Lower lobe of right lung (tissue), 2 donors: ENCODE data around the gene LMAN2. TPM values are rescaled to one million over a fixed set of nuclear protein-coding genes. Genes with fewer than 3 reads are reported as not detected.
A peak's percentile ranks its signal among the peaks of the same experiment; 100 is the strongest.

Experiments
- ATAC-seq, 2 donors: fragments of 200-7000 bp; cut with Tn5 transposase; one replicate each; pipeline ENCODE4 v1.9.1; 2020 to 2022; ENCODE audit warnings: mild to moderate bottlenecking in 2 of 2, moderate library complexity in 2 of 2
- DNase-seq: peaks from one replicate; pipeline ENCODE4 v3.0.0-alpha.2; 2020
- H3K27ac ChIP-seq: fragments of 200-600 bp; one replicate; pipeline ENCODE4 v1.8.0; 2022
- H3K27me3 ChIP-seq: fragments of 200-600 bp; one replicate; pipeline ENCODE4 v1.8.0; 2022; ENCODE audit warnings: low read depth
- H3K36me3 ChIP-seq: fragments of 200-600 bp; one replicate; pipeline ENCODE4 v1.8.0; 2022; ENCODE audit warnings: mild to moderate bottlenecking
- H3K4me1 ChIP-seq: fragments of 200-600 bp; one replicate; pipeline ENCODE4 v1.8.0; 2022
- H3K4me3 ChIP-seq: fragments of 200-600 bp; one replicate; pipeline ENCODE4 v1.8.0; 2022; ENCODE audit warnings: mild to moderate bottlenecking
- H3K9me3 ChIP-seq: fragments of 200-600 bp; one replicate; pipeline ENCODE4 v1.8.0; 2022
- CTCF ChIP-seq: fragments of 200-600 bp; IDR thresholded peaks from one replicate; pipeline ENCODE4 v1.8.0; 2022; ENCODE audit warnings: antibody characterized with exemption, mild to moderate bottlenecking
- intact Hi-C: fragments of 100-400 bp; cut with DNase I; formaldehyde crosslinking; loops from one replicate; pipeline ENCODE4 v1.11.0; 2022
- long read RNA-seq: library from polyadenylated mRNA; unstranded; transcript quantifications from one replicate; pipeline ENCODE4 v2.0.0, GENCODE V29; 2021
- total RNA-seq: library from RNA; stranded (reverse); fragmentation: NEBNext Ultra II Directional; extraction: Animal tissue kit (Norgen Biotek cat#: 25700); gene quantifications from one replicate; pipeline ENCODE4 v1.2.1, GENCODE V29; 2021
- donor health status: DM: no; HTN: yes; CAD: no; lungs with severe emphysema.

The LMAN2 gene, protein sequence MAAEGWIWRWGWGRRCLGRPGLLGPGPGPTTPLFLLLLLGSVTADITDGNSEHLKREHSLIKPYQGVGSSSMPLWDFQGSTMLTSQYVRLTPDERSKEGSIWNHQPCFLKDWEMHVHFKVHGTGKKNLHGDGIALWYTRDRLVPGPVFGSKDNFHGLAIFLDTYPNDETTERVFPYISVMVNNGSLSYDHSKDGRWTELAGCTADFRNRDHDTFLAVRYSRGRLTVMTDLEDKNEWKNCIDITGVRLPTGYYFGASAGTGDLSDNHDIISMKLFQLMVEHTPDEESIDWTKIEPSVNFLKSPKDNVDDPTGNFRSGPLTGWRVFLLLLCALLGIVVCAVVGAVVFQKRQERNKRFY
- total RNA-seq: 108 TPM
- long read RNA-seq, transcript LMAN2-201 (8 exons, 1,800 nt): major isoform, 441 of 483 reads
- long read RNA-seq, transcript LMAN2-208 (8 exons, 1,149 nt): minor isoform, 5 of 483 reads
- long read RNA-seq, partial matches to known transcripts: 19 of 483 reads
- long read RNA-seq, other reads (novel, unspliced or antisense): 16 of 483 reads

GRCh38 chr5:177351392-177352329 is at the start of gene LMAN2:
LMAN2 (minus strand) TSS chr5:177351668; CDS start chr5:177351647, 21 bp downstream.
- TF ChIP-seq CTCF: no peak
- ATAC-seq (peak; percentile 97 to 99), DNase-seq (peak; percentile 94)
- H3K4me1 ChIP-seq: peaks cover 41% of the 10 kb centered on the region
- H3K4me3 ChIP-seq: peak within 1 kb of the TSS; percentile 88
- intact Hi-C loops: no loop called here
- H3K9me3 ChIP-seq: no peaks in the 10 kb centered on the region
- H3K27me3 ChIP-seq: no peaks in the 10 kb centered on the region
- peak within 1 kb of the TSS; percentile 92 for H3K27ac ChIP-seq
- H3K36me3 ChIP-seq: peaks cover 29% of the 10 kb centered on the region

DNA sequence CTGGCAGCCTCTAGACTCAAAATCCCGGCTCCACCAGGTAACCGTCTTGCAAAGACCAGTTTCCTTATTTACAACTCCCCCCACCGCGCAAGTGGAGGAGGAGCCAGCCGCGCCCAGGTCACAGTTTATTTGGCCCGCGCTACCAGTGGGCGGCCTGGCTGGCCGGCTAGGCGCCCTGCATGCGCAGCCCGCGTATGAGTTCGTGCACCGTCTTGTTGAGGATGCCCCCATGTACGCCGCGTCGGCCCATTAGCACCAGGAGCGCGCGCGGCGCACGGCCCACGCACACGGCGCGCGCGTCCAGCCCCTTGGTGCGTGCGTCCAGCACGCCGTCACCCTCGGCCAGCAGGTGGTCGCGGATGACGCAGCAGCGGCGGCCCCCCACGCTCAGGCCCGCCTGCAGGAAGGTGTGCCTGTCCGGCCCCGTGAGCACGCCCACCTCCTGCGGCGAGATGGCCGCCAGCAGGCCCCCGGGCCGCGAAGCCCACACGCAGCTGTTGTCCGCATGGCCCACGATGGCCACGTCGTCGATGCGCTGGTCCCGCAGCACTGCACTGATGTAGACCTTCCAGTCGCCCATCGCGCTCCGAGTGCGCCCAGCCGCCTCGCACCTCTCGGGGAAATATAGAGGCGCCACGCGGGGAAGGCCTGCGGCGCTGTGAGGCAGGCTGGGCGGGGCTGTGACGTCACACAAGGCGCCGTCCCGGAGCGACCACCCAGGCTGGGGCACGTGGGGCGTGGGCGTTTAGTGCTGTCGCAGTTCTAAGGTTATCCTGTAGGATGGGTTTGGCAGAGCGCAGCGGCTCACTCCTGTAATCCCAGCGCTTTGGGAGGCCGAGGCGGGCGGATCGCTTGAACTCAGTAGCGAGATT is 48.8 kb upstream of the LMAN2 start, which contains the start of gene PFN3:
Gene PFN3 (minus strand): TSS at position 665 of the 872 bp plus-strand sequence. CDS start 85 bp downstream, at position 580.
- H3K9me3 ChIP-seq: no peaks in the 10 kb centered on the region
- H3K27ac ChIP-seq: no peak within 1 kb of the TSS
- DNase-seq (no peak), ATAC-seq (no peak)
- peaks cover 37% of the 10 kb centered on the region for H3K4me1 ChIP-seq
- TF ChIP-seq CTCF: no peak
- intact Hi-C loops: loop anchor here (10.0 kb wide), 1 partner anchor 55 kb away; no protein-coding TSS in a partner anchor
- H3K27me3 ChIP-seq: peaks cover 71% of the 10 kb centered on the region
- no peak within 1 kb of the TSS for H3K4me3 ChIP-seq
- H3K36me3 ChIP-seq: no peaks in the 10 kb centered on the region

DNA sequence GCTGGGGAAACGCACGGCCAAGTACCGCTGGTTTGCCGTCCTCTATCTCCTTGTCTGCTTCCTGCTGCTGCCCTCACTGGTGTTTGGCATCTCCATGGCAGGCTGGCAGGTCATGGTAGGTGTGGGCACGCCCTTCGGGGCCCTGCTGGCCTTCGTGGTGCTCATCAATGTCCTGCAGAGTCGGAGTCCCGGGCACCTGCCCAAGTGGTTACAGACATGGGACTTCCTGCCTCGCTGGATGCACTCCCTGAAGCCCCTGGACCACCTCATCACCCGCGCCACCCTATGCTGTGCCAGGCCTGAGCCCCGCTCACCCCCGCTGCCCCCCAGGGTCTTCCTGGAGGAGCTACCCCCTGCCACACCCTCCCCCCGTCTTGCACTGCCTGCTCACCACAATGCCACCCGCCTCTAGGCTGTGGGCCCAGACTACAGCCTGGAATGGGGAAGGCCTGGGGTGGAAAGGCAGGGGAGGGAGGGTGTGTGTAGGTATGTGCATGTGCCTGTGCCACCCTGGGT is 46.5 kb upstream of the LMAN2 start:
- no peak for ATAC-seq
- no peak for TF ChIP-seq CTCF
- Histone ChIP-seq H3K36me3 (no peaks in the 10 kb centered on the region), H3K27ac (no peak overlapping the region), H3K4me3 (no peak overlapping the region), H3K4me1 (peaks cover 14% of the 10 kb centered on the region), H3K9me3 (no peaks in the 10 kb centered on the region), H3K27me3 (peaks cover 62% of the 10 kb centered on the region)
- intact Hi-C loops: no loop called here
- DNase-seq: no peak

- Histone ChIP-seq H3K36me3 (no peaks in the 10 kb centered on the region), H3K27me3 (peaks cover 51% of the 10 kb centered on the region), H3K9me3 (no peaks in the 10 kb centered on the region), H3K4me1 (peaks cover 6% of the 10 kb centered on the region), H3K27ac (no peak overlapping the region), H3K4me3 (no peak overlapping the region)
- DNase-seq (no peak), ATAC-seq (no peak)
- TF ChIP-seq CTCF: no peak
- intact Hi-C loops: no loop called here
These were observed 45.3 kb upstream of the LMAN2 start for GRCh38 chr5:177396807-177397206.
